NCI-H524 (cell line): ENCODE results near the gene PNPLA3.
"Not testable (repeated sequence)": the region's sequence is repeated elsewhere in the genome, so short reads cannot be mapped to it uniquely, and the experiment has no call there.

Experiments
- DNase-seq, 2 experiments: peaks; one replicate each; lab custom pipeline; 2025; lab: John Stamatoyannopoulos, UW

Gene PNPLA3

GRCh38 chr22:43889201-43889859 lies 34.3 kb upstream of the PNPLA3 start:
- DNase-seq = no peak

DNA sequence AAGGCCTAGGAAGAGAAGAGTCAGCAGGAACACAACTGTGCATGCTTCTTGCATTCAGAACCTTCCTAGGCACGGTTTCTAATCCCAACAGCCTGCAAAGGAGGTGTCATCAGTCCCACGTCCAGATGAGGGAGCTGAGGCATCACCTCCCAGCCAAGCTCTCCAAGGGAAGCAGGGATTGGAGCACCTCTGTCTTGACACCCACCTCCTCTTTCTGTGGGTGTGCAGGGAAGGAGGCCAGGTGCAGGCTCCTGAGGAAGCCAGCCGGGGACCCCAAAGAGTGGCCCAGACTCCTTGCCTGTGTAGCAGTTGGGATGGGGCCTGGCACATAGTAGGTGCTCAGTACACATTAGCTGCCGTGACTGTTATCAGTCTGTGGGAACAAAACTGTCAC lies 33.7 kb upstream of the PNPLA3 start:
- peak in 1 of 2 experiments; percentile 34 for DNase-seq

GRCh38 chr22:43890901-43891331 lies 32.7 kb upstream of the PNPLA3 start:
- DNase-seq = peak in 1 of 2 experiments; percentile 25

- peak in 1 of 2 experiments; percentile 34 for DNase-seq
These were observed 32.0 kb upstream of the PNPLA3 start, which contains the start of gene PNPLA5 for GRCh38 chr22:43891360-43892182. PNPLA5 (minus strand) TSS chr22:43892013; CDS start chr22:43891880, 133 bp downstream.

DNA sequence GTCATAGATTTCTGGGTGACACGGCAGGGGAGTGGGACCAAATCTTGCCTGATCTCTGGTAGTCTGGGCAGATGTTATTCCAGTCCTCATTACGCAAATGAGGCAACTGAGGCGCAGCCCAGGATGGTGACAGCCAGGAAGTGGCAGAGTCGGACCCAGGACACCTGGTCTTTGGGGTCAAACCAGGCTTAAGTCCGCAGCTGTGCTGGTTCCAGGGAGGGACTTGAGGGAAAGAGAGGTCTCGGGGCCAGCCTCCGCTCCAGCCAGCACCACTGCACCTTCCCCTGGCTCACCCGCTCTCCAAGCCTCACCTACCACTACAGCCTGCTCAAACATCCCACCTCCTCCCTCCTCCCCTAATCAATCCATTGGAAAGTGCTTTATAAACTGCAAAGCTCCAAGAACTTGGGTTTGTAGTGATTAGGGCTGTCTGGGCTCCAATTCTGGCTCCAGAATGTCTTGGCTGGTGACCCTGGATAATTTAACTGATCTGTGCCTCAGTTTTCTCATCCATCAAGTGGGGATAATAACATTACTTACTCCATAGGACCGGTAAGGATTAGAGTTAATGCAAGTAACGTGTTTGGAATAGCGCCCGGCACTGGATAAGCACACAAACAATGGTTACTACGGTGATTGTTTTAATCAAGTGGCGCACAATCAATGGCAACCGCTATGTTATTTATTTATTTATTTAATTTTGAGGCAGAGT lies 31.3 kb upstream of the PNPLA3 start:
- DNase-seq = no peak

GRCh38 chr22:43893266-43893665 lies 30.3 kb upstream of the PNPLA3 start:
- DNase-seq = no peak

- no peak for DNase-seq
These were observed 29.5 kb upstream of the PNPLA3 start for GRCh38 chr22:43894122-43894521.

- DNase-seq = no peak
These were observed 27.5 kb upstream of the PNPLA3 start for GRCh38 chr22:43895986-43896645.

DNA sequence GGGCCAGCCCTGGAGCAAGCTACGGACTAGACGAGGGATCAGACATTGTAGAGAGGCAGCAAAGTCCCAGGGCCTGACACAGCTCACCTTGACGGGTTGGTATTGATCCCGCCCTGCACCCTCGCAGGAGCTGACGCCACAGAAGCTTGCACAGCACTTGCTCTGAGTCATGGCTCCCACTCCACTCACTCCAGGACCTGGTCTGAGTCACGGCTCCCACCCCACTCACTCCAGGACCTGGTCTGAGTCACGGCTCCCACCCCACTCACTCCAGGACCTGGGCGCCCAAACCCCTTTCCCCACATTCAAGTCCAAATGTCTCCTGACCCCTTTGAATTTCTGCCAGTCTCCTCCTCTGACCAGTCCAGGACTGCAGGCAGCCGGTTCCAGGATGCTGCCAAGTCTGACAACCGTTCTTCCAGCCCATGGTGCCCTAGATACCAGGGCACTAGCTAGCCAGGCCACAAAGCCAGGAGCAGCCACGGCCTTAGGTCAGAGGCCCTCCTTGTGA lies 25.8 kb upstream of the PNPLA3 start:
- DNase-seq = no peak

- no peak for DNase-seq
These were observed 23.4 kb upstream of the PNPLA3 start for GRCh38 chr22:43900206-43900605.

DNA sequence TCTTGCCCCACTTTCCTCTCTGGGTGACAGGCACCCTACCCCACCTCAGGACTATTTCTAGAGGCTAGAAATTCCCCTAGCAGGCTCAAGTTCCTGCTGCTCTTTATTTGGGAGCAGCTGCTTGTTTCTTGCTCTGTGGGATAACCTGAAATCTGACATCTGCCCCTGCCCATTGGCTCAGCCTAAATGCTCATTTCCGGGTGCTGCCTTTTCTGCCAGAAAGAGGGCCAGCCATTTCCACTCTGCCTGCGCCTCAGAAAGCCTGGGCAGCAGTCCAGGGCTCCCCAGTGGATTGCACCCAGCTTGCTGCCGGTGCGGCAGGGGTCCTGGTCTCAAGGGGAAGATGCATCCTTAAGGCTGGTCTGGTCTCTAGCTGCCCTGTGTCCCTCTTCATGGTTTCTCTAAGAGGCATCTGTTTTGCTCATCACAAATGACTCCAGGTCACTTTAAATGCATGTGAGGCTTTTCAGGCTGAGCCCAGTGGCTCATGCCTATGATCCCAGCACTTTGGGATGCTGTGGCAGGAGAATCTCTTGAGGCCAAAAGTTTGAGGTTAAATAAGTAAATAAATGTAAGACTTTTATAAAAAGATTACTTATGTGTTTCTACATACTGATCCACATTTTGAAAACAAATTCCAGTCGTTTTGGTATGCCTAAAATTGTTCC lies 21.5 kb upstream of the PNPLA3 start:
- no peak for DNase-seq

GRCh38 chr22:43903033-43903432 lies 20.6 kb upstream of the PNPLA3 start:
- DNase-seq = not testable (repeated sequence)

DNA sequence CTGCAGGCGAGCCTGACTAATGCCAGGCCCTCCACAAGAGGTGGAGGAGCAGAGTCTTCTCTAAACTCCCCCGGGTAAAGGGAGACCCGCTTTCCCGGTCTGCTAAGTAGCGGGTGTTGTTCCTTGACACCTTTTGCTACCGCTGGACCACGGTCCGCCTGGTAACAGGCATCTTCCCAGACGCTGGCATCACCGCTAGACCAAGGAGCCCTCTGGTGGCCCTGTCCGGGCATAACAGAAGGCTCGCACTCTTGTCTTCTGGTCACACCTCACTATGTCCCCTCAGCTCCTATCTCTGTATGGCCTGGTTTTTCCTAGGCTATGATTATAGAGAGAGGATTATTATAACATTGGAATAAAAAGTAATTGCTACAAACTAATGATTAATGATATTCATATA lies 19.2 kb upstream of the PNPLA3 start:
- DNase-seq = peak in 1 of 2 experiments; percentile 18

DNA sequence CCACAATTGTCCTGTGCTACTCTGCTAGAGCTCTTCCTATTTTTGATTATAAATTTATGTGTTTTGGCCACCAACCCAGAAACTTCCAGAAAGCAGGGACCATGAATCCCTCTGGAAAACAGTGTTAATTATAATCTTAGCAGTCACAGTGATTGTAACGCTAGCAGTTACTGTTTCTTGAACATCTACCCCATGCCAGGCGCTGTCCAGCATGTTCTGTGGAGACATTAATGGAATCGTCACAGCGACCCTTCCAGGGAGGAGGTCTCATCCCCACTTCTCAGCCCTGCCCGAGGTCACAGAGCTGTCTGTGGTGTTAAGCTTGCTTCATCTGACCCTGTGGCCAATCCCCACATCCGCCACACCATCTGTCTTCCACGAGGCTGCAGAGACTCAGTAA lies 17.9 kb upstream of the PNPLA3 start:
- peak; percentile 17 to 42 for DNase-seq

DNA sequence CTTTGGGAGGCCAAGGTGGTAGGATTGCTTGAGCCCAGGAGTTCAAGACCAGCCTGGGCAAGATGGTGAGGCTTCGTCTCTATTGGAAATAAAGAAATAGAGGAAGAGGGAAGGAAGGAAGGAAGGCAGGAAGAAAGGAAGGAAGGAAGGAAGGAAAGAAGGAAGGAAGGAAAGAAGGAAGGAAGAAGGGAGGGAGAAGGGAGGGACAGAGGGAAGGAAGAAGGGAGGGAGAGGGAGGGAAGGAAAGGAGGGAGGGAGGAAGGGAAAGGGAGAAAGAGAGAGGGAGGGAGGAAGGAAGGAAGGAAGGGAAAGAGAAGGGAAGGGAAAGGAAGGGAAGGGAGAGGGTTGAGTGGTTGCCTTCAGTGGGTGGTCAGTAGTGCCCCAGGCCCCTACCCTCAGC lies 13.9 kb upstream of the PNPLA3 start:
- DNase-seq = no peak

- no peak for DNase-seq
These were observed 13.4 kb upstream of the PNPLA3 start for GRCh38 chr22:43910178-43910695.

GRCh38 chr22:43911351-43911750 lies 12.3 kb upstream of the PNPLA3 start:
- no peak for DNase-seq

GRCh38 chr22:43917521-43917920 lies 6.1 kb upstream of the PNPLA3 start:
- DNase-seq = no peak

DNA sequence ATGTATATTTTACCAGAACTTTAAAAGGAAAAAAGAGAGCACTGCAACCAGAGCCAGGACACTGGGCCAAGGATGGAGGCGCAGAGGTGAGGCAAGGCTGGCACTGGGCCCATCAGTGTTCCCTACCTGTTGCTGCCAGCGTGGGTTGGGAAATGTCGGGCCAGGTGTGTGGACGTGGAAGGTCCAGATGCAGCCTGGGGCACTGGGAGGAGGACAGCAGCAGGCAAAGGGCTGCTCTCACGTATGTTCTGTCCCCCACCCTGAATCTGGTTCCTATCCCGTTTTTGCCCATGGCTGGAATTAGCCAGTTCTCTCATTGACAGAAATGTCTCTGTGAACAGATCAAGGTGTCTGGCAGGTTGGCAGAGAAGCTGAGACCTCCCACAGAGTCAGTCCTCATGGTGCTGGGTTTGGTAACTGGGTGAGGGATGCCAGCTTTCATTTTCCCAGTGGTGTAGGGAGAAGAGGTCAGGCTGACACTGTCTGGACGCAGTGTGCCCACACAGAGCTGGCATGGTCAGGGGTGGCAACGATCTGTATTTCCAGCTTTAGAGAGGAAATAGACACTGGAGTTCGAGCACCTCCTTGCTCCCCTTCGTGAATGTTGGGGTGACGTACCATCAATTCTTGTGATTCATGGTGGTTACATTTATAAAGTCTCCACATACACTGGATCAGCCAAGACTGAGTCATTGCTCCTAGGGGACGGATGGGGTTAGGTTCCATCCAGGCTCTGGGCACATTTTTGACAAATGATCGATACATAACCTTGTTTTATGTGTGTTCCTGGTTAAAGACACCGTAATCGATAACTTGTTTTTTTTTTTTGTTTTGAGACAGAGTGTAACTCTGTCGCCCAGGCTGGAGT lies 4.3 kb upstream of the PNPLA3 start:
- DNase-seq = no peak

DNA sequence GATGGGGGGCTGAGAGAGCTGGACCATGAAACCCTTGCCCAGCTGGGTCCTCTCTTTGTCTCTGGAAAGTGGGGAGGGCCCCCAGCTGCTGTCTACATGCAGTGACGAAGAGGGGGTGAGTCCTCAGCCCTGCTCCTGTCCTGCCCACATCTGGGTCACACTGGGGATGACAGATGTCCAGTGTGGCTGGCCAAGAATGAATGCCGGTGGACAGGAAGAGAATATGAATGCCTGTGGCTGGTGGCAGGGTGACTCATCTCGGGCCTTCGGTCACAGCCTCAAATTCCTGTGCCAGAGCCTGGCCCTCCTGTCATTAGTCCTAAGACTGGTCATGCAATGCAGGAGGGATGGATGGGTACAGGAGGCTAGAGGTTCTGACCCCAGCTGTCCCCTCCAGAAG lies 2.2 kb upstream of the PNPLA3 start:
- no peak for DNase-seq
